ENCODE measurements around the gene TLR7.

Gene TLR7

GRCh38 chrX:12866451-12867377 is at the start of gene TLR7:
TLR7 (plus strand) TSS chrX:12867072; CDS start chrX:12867579, 507 bp downstream.
- no peak for TF ChIP-seq CTCF (conservative IDR thresholded peaks at IDR 0.05; ENCODE audit: low read depth)
- no peak for DNase-seq (ENCODE audit: low spot score)
- no peak within 1 kb of the TSS for H3K27ac ChIP-seq
- CTCF ChIA-PET = no interaction called here
- POLR2A ChIA-PET (ENCODE audit: low non-redundant PET) = no interaction called here

DNA sequence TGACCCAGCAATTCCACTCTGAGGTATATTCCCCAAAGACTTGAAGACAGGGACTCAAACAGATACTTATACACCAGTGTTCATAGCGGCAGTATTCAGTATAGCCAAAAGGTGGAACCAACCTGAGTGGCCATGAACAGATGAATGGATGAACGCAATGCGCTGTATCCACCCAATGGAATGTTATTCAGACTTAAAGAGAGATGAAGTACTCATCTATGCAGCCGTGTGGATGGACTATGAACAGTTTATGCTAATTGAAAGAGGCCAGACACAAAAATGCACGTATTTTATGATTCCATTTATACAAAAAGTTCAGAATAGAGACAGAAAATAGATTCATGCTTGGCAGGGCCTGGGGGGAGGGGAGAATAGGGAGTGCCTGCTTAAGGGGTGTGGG is 49.3 kb upstream of the TLR7 start:
- ChIA-PET POLR2A (ENCODE audit: low non-redundant PET) (no interaction called here), CTCF (no interaction called here)
- H3K27ac ChIP-seq = no peak overlapping the region
- no peak for TF ChIP-seq CTCF (conservative IDR thresholded peaks at IDR 0.05; ENCODE audit: low read depth)
- no peak for DNase-seq (ENCODE audit: low spot score)

DNA sequence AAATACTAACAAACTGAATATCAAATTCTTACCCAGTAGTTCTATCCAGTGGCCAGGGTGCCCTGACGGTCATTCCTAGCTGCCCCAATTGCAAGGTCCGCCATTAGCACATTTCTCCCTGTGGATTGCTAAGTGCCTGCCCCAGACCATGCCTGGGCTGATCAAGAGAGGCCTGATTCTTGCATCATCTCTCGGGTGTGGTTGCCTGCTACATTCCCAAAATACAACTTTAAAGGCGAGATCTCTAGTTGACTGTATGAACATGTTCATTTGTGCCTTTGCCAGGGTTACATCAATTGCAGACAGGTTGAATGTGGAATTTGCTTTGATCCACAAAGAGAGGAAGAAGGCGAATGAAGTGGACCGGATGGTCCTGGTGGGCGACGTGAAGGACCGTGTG is 47.6 kb upstream of the TLR7 start:
- CTCF ChIA-PET = interaction anchor here (0.7 kb wide), 1 partner anchor 56 kb away, joined by 3 read pairs; no protein-coding TSS in a partner anchor
- TF ChIP-seq CTCF (conservative IDR thresholded peaks at IDR 0.05; ENCODE audit: low read depth) = no peak
- POLR2A ChIA-PET (ENCODE audit: low non-redundant PET) = no interaction called here
- DNase-seq (ENCODE audit: low spot score) = no peak
- peak overlapping the region; percentile 52 for H3K27ac ChIP-seq

- POLR2A ChIA-PET (ENCODE audit: low non-redundant PET) = no interaction called here
- no peak overlapping the region for H3K27ac ChIP-seq
- no peak for TF ChIP-seq CTCF (conservative IDR thresholded peaks at IDR 0.05; ENCODE audit: low read depth)
- DNase-seq (ENCODE audit: low spot score) = no peak
- CTCF ChIA-PET = interaction anchor here (0.6 kb wide), 1 partner anchor 67 kb away, joined by 3 read pairs; no protein-coding TSS in a partner anchor
These were observed 46.1 kb upstream of the TLR7 start for GRCh38 chrX:12820737-12821136.

- no peak overlapping the region for H3K27ac ChIP-seq
- DNase-seq (ENCODE audit: low spot score) = no peak
- ChIA-PET POLR2A (ENCODE audit: low non-redundant PET) (no interaction called here), CTCF (no interaction called here)
- TF ChIP-seq CTCF (conservative IDR thresholded peaks at IDR 0.05; ENCODE audit: low read depth) = no peak
These were observed 41.9 kb upstream of the TLR7 start for GRCh38 chrX:12824944-12825343.

- DNase-seq (ENCODE audit: low spot score) = peak; percentile 23
- CTCF ChIA-PET = no interaction called here
- no peak for TF ChIP-seq CTCF (conservative IDR thresholded peaks at IDR 0.05; ENCODE audit: low read depth)
- POLR2A ChIA-PET (ENCODE audit: low non-redundant PET) = no interaction called here
- no peak overlapping the region for H3K27ac ChIP-seq
These were observed 41.1 kb upstream of the TLR7 start for GRCh38 chrX:12825801-12826200.

Data from RWPE1 (cell line).